ENCODE results near the gene ZKSCAN8.

DNA sequence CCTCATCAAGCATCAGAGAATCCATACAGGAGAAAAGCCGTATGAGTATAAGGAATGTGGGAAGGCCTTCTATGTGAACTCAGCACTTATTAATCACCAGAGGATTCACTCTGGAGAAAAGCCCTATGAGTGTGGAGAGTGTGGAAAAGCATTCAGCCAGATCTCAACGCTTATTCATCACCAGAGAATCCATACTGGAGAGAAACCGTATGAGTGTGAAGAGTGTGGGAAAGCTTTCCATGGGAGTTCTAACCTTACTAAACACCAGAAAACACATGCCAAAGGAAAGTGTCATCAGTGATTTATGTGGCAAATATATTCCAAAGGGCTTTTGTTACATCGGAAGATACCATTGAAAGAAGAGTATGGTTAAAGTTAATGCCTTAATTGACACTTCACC, 25.4 kb downstream of the ZKSCAN8 start:
- TF ChIP-seq, protein P1, sequence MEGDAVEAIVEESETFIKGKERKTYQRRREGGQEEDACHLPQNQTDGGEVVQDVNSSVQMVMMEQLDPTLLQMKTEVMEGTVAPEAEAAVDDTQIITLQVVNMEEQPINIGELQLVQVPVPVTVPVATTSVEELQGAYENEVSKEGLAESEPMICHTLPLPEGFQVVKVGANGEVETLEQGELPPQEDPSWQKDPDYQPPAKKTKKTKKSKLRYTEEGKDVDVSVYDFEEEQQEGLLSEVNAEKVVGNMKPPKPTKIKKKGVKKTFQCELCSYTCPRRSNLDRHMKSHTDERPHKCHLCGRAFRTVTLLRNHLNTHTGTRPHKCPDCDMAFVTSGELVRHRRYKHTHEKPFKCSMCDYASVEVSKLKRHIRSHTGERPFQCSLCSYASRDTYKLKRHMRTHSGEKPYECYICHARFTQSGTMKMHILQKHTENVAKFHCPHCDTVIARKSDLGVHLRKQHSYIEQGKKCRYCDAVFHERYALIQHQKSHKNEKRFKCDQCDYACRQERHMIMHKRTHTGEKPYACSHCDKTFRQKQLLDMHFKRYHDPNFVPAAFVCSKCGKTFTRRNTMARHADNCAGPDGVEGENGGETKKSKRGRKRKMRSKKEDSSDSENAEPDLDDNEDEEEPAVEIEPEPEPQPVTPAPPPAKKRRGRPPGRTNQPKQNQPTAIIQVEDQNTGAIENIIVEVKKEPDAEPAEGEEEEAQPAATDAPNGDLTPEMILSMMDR (optimal IDR thresholded peaks at IDR 0.05 in 1 of 3, IDR thresholded peaks at IDR 0.05 in 1 of 3, conservative IDR thresholded peaks at IDR 0.05 in 1 of 3; ENCODE audit: extremely low read depth in 1 of 3, insufficient read depth in 2 of 3, low read length in 3 of 3) = no peak
- TF ChIP-seq EZH2 (IDR thresholded peaks at IDR 0.05; ENCODE audit: low read length) = no peak
